T-helper 2 cell (primary cell): ENCODE data around the gene LRFN3.
"Not testable (repeated sequence)": the region's sequence is repeated elsewhere in the genome, so short reads cannot be mapped to it uniquely, and the experiment has no call there.

Experiments
- DNase-seq, 5 experiments: peaks; one replicate each; pipeline versions ENCODE4 v3.0.0 to v3.0.0-alpha.2; 2012 to 2022

The LRFN3 gene

GRCh38 chr19:35978832-35979365 lies 42.7 kb downstream of the LRFN3 start:
- DNase-seq = no peak

- not testable (repeated sequence) for DNase-seq
These were observed 44.8 kb downstream of the LRFN3 start for GRCh38 chr19:35980997-35981396.

- DNase-seq = no peak
These were observed 47.0 kb downstream of the LRFN3 start for GRCh38 chr19:35983177-35983576.

- DNase-seq = no peak
These were observed 49.9 kb downstream of the LRFN3 start for GRCh38 chr19:35986111-35986510.

GRCh38 chr19:35986664-35987570 lies 50.7 kb downstream of the LRFN3 start:
- DNase-seq = no peak

- DNase-seq = no peak
These were observed 51.4 kb downstream of the LRFN3 start for GRCh38 chr19:35987571-35987896.

- no peak for DNase-seq
These were observed 52.6 kb downstream of the LRFN3 start for GRCh38 chr19:35988824-35989223.

- DNase-seq = no peak
These were observed 54.0 kb downstream of the LRFN3 start for GRCh38 chr19:35990156-35990555.

DNA sequence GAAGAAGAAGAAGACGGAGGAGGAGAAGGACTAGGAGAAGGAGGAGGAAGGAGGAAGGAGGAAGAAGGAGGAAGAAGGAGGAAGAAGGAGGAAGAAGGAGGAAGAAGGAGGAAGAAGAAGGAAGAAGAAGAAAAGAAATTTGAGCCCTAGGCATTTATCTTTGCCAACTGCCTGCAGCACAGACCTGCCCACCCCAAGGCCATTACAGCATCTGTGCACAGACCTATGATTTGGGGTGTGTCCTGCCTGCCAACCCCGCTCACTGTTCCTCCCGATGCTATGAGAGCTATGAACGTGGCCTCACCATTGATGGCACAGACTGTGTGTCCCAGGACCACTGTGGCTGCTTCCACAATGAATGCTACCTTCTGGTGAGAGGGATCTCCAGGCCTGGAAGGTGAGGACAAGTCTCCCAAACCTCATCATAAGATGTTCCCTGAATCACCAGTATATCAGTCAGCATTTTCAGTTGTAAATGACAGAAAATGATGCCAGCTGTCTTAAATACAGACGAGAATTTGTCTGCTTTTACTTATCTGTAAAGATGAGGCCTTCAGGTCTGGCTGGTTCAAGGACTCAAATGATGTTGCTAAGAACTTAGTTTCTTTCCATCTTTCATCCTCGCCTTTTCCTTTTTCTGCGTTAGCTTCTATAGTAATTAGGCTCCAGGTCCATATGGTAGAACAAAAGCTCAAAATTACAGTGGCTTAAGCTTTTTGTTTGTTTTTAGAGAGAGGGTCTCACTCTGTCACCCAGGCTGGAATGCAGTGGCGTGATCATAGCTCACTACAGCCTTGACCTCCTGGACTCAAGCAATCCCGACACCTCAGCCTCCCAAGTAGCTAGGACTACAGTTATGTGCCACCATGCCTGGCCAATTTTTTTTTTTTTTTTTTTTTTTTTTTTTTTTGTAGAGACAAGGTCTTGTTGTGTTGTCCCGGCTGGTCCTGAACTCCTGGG lies 54.9 kb downstream of the LRFN3 start:
- DNase-seq = no peak

DNA sequence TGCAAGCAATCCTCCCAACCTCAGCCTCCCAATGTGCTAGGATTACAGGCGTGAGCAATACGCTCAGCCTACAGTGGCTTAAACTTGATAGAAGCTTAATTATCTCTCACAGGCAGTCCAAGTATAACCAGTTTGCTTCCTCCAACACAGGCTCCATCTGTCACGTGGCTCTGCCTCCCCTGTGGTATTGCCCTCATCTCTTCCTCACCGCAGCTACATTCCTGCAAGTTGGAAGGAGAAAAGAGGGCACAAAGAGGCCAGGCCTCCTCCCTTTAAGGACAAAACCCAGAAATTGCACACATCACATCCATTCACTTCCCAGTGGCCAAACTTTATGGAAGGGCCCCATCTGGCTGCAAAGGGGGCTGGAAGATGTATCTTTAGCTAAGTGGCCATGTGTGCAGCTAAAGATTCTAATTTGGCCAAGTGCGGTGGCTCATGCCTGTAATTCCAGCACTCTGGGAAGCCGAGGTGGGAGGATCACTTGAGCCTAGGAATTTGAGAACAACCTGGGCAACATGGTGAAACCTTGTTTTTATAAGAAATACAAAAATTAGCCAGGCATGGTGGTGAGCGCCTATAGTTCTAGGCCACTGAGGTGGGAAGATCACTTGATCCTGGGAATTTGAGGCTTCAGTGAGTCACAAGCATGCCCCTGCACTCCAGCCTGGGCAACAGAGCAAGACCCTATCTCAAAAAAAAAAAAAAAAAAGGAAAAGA lies 55.7 kb downstream of the LRFN3 start:
- no peak for DNase-seq

- DNase-seq = no peak
These were observed 57.0 kb downstream of the LRFN3 start for GRCh38 chr19:35992907-35993765.

DNA sequence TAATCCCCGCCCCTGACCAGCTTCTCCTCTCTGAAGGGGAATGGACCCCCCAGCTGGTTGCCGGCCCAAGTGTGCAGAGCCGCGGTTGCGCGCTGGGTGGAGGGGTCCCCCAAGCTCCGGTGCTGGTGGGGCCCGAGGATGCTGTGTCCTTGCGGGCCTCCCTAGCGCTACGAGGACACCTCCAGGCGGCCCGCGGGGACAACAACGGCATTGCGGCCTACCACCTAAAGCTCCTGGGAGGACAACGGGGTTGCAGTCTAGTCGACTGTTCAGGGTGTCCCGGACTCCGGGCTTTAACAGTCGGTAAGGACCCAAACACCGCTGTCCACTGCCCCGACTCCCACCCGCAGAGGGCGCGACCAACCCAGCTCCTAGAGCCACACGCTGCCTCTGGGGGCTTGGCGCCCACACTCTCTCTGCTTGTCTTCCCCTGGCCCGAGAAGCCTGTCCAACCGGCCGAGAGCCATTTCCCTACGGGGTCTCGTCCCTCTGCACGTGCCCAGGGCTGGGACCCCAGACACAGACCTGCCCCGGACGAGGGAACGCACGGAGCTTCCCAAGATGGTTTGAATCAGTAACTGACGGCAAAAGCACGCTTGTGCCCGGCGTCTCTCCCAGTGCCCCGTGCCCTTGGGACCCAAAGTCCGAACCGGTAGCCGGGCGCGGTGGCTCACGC lies 57.9 kb downstream of the LRFN3 start:
- DNase-seq = no peak
